HL-60/S4 (cell line): ENCODE results near the gene CD28.
"Not testable (repeated sequence)": the region's sequence is repeated elsewhere in the genome, so short reads cannot be mapped to it uniquely, and the experiment has no call there.

Source experiments
- in situ Hi-C: fragments of 300-500 bp; cut with MboI; formaldehyde crosslinking; loops from 2 replicates; pipeline ENCODE4 v1.14.3; 2022; ENCODE audit warnings: low sequenced_read_pairs

CD28 gene

GRCh38 chr2:203743441-203743981 lies 37.1 kb downstream of the CD28 start:
- in situ Hi-C loops = no loop called here

- in situ Hi-C loops = no loop called here
Observed at GRCh38 chr2:203744091-203744490, 37.7 kb downstream of the CD28 start.

- in situ Hi-C loops = no loop called here
Observed at GRCh38 chr2:203745267-203745666, 38.8 kb downstream of the CD28 start.

GRCh38 chr2:203748331-203749126 lies 42.1 kb downstream of the CD28 start:
- in situ Hi-C loops = no loop called here

- in situ Hi-C loops = no loop called here
Observed at GRCh38 chr2:203750346-203751068, 44.1 kb downstream of the CD28 start.

GRCh38 chr2:203751685-203752271 lies 45.3 kb downstream of the CD28 start:
- in situ Hi-C loops = no loop called here

- in situ Hi-C loops = no loop called here
Observed at GRCh38 chr2:203756161-203756560, 49.7 kb downstream of the CD28 start.

GRCh38 chr2:203758841-203759689 lies 52.6 kb downstream of the CD28 start:
- in situ Hi-C loops = no loop called here

- in situ Hi-C loops = no loop called here
Observed at GRCh38 chr2:203759690-203760365, 53.4 kb downstream of the CD28 start.

- in situ Hi-C loops = no loop called here
Observed at GRCh38 chr2:203761121-203761520, 54.7 kb downstream of the CD28 start.

- in situ Hi-C loops = no loop called here
Observed at GRCh38 chr2:203763241-203763937, 57.0 kb downstream of the CD28 start.

- in situ Hi-C loops = no loop called here
Observed at GRCh38 chr2:203763938-203764664, 57.7 kb downstream of the CD28 start.

- in situ Hi-C loops = no loop called here
Observed at GRCh38 chr2:203772456-203773165, 66.2 kb downstream of the CD28 start.

- in situ Hi-C loops = no loop called here
Observed at GRCh38 chr2:203774760-203775159, 68.3 kb downstream of the CD28 start.

- in situ Hi-C loops = no loop called here
Observed at GRCh38 chr2:203775684-203776083, 69.2 kb downstream of the CD28 start.

- in situ Hi-C loops = no loop called here
Observed at GRCh38 chr2:203777030-203777429, 70.6 kb downstream of the CD28 start.

GRCh38 chr2:203779477-203780073 lies 73.1 kb downstream of the CD28 start:
- in situ Hi-C loops = not testable (repeated sequence)

- in situ Hi-C loops = no loop called here
Observed at GRCh38 chr2:203780231-203780630, 73.8 kb downstream of the CD28 start.
